HepG2 (cell line): ENCODE measurements around the gene ST6GALNAC4. TPM values are rescaled to one million over a fixed set of nuclear protein-coding genes. Genes with fewer than 3 reads are reported as not detected.

Experiments used
- ATAC-seq: fragments of 200-7000 bp; cut with Tn5 transposase; 3 replicates; pipeline ENCODE4 v1.9.1; 2020; ENCODE audit warnings: mild to moderate bottlenecking, moderate library complexity
- BruUV-seq: library from RNA; stranded (reverse); fragments of 400-500 nt; replicated peaks from 2 replicates; lab custom pipeline; 2021; lab: Mats Ljungman, UMichigan
- CTCF ChIA-PET: fragments of 300-600 bp; formaldehyde crosslinking; extraction: SDS; loops from one replicate; lab custom pipeline; 2021; ENCODE audit warnings: low total read pairs, inconsistent platforms, low intra/inter-chr PET ratio; lab: Yijun Ruan, JAX
- POLR2A ChIA-PET: fragments of 350-600 bp; sonication (Branson Sonifier 250); formaldehyde crosslinking; loops from one replicate; lab custom pipeline; 2020; ENCODE audit warnings: antibody characterized with exemption, inconsistent platforms; lab: Yijun Ruan, JAX
- DNase-seq: peaks from one replicate; pipeline ENCODE4 v3.0.0-alpha.2; 2015; ENCODE audit warnings: low spot score
- FAIRE-seq: peaks from 3 replicates; lab custom pipeline; 2011; peaks lifted over from hg19 to GRCh38; lab: Jason Lieb, UNC
- H2AFZ ChIP-seq: one replicate; pipeline ENCODE4 v1.6.1; 2011; ENCODE audit warnings: low read length, inconsistent platforms
- H3K27ac ChIP-seq: fragments of 300-600 bp; 3 replicates; pipeline ENCODE4 v1.8.0; 2011; ENCODE audit warnings: mixed run types, mild to moderate bottlenecking, mixed read lengths, low read length, inconsistent platforms; ENCODE audit not compliant: insufficient read depth; ENCODE audit errors: extremely low read length
- H3K27me3 ChIP-seq, 2 experiments: fragments of 200-600 bp in 1 of 2; 2 replicates in 1 of 2; 3 replicates in 1 of 2; pipeline versions ENCODE4 v1.6.0 to v1.8.0; 2011; ENCODE audit warnings: low read length in 2 of 2, mild to moderate bottlenecking in 2 of 2, moderate library complexity in 2 of 2, inconsistent platforms in 1 of 2; ENCODE audit not compliant: insufficient read depth in 2 of 2, control insufficient read depth in 1 of 2
- H3K36me3 ChIP-seq, 2 experiments: fragments of 200-600 bp in 1 of 2; replicated peaks in 1 of 2; 2 replicates in 1 of 2; 3 replicates in 1 of 2; pipeline versions ENCODE4 v1.5.1 to v1.8.0; 2011; ENCODE audit warnings: low read length in 2 of 2, inconsistent platforms in 1 of 2; ENCODE audit not compliant: insufficient read depth in 2 of 2, control insufficient read depth in 1 of 2
- H3K4me1 ChIP-seq: 2 replicates; pipeline ENCODE4 v1.5.1; 2012; ENCODE audit warnings: low read length, inconsistent platforms; ENCODE audit not compliant: insufficient read depth
- H3K4me2 ChIP-seq: 2 replicates; pipeline ENCODE4 v1.6.0; 2011; ENCODE audit warnings: low read depth, low read length, inconsistent platforms
- H3K4me3 ChIP-seq, 3 experiments: fragments of 200-600 bp in 1 of 3; sonication (generic), shearing (Covaris generic) in 1 of 3; replicated peaks in 1 of 3; 2 replicates each; pipeline ENCODE4 v1.5.1; 2011 to 2016; ENCODE audit warnings: low read length in 3 of 3, inconsistent platforms in 2 of 3, low read depth in 2 of 3, mild to moderate bottlenecking in 2 of 3, control low read depth in 1 of 3, mixed read lengths in 1 of 3; ENCODE audit not compliant: insufficient read depth in 1 of 3
- H3K79me2 ChIP-seq: one replicate; pipeline ENCODE4 v1.6.1; 2011; ENCODE audit warnings: low read length, inconsistent platforms; ENCODE audit not compliant: insufficient read depth
- H3K9ac ChIP-seq: 2 replicates; pipeline ENCODE4 v1.6.0; 2011; ENCODE audit warnings: mild to moderate bottlenecking, low read depth, low read length, inconsistent platforms; ENCODE audit not compliant: insufficient read depth
- H3K9me3 ChIP-seq: 2 replicates; pipeline ENCODE4 v1.5.1; 2012; ENCODE audit warnings: mild to moderate bottlenecking, low read length
- H4K20me1 ChIP-seq: 2 replicates; pipeline ENCODE4 v1.6.0; 2011; ENCODE audit warnings: inconsistent platforms, mild to moderate bottlenecking, low read length, moderate library complexity; ENCODE audit not compliant: insufficient read depth
- AKAP8 ChIP-seq: sonication (generic); formaldehyde crosslinking; IDR thresholded peaks from 2 replicates; pipeline ENCODE4 v1.5.1; 2020; ENCODE audit warnings: mild to moderate bottlenecking, missing genetic modification reagents
- ARNT2 ChIP-seq: sonication (generic); formaldehyde crosslinking; IDR thresholded peaks from 2 replicates; pipeline ENCODE4 v1.8.0; 2022; ENCODE audit warnings: mild to moderate bottlenecking, low read depth, missing genetic modification reagents, moderate library complexity
- BHLHE40 ChIP-seq: IDR thresholded peaks from 2 replicates; pipeline ENCODE4 v1.6.1; 2011; ENCODE audit warnings: low read length, improper control_type of control experiment
- KDM5A ChIP-seq: fragments of 200-600 bp; sonication (generic); IDR thresholded peaks from 2 replicates; pipeline ENCODE4 v1.7.0; 2018; ENCODE audit warnings: antibody characterized with exemption, mild to moderate bottlenecking, low read length, borderline replicate concordance
- KLF11 ChIP-seq: IDR thresholded peaks from 2 replicates; pipeline ENCODE4 v1.6.1; 2016; ENCODE audit warnings: missing compliant biosample characterization
- PHF5A ChIP-seq: IDR thresholded peaks from one replicate; pipeline ENCODE4 v1.6.1; 2018; ENCODE audit warnings: low read depth, missing genetic modification reagents; ENCODE audit not compliant: unreplicated experiment
- SNAI1 ChIP-seq: sonication (generic); formaldehyde crosslinking; IDR thresholded peaks from 2 replicates; pipeline ENCODE4 v1.5.0; 2020; ENCODE audit warnings: mild to moderate bottlenecking, missing genetic modification reagents, borderline replicate concordance
- SSRP1 ChIP-seq: IDR thresholded peaks from 2 replicates; pipeline ENCODE4 v1.6.1; 2016; ENCODE audit warnings: control low read depth
- TMF1 ChIP-seq: sonication (generic); formaldehyde crosslinking; IDR thresholded peaks from 2 replicates; pipeline ENCODE4 v1.8.1; 2022; ENCODE audit warnings: low read depth, missing genetic modification reagents
- ZBTB40 ChIP-seq, 2 experiments: fragments of 450-650 bp in 1 of 2; sonication (generic) in 1 of 2; formaldehyde crosslinking in 1 of 2; IDR thresholded peaks; 2 replicates each; pipeline versions ENCODE4 v1.6.1 to v1.8.0; 2016 to 2022; ENCODE audit warnings: antibody characterized with exemption in 1 of 2, mild to moderate bottlenecking in 1 of 2, missing genetic modification reagents in 1 of 2
- ZNF124 ChIP-seq: sonication (generic); formaldehyde crosslinking; IDR thresholded peaks from 2 replicates; pipeline ENCODE4 v1.4.0; 2020; ENCODE audit warnings: missing genetic modification reagents
- ZNF597 ChIP-seq: sonication (generic); formaldehyde crosslinking; IDR thresholded peaks from 2 replicates; pipeline ENCODE4 v1.5.0; 2020; ENCODE audit warnings: missing genetic modification reagents
- ZSCAN12 ChIP-seq: sonication (generic); formaldehyde crosslinking; IDR thresholded peaks from 2 replicates; pipeline ENCODE4 v1.9.0; 2021; ENCODE audit warnings: mild to moderate bottlenecking, missing genetic modification reagents
- WGBS: methylation state at CpG from one replicate; pipeline ENCODE4 v1.1.6; 2017; ENCODE audit warnings: low lambda C conversion rate; 5-methylcytosine and 5-hydroxymethylcytosine counted together
- in situ Hi-C: cut with HindIII; loops from 2 replicates; pipeline ENCODE4 v1.10.0; 2017; ENCODE audit warnings: low pct_unique_long_range_greater_than_20kb; ENCODE audit not compliant: extremely low pct_ligation_motif_present
- intact Hi-C: fragments of 100-400 bp; cut with micrococcal nuclease; formaldehyde crosslinking; loops from one replicate; pipeline ENCODE4 v1.10.0; 2022; ENCODE audit not compliant: unreplicated experiment
- polyA plus RNA-seq, 8 experiments: library from polyadenylated mRNA; depleted of rRNA in 3 of 8; stranded (reverse) in 7 of 8; unstranded in 1 of 8; fragments of >200 nt; fragmentation: Illumina TruSeq in 4 of 8; extraction: Trizol in 4 of 8; gene quantifications; 2 replicates each; pipeline versions ENCODE4 v1.2.1 to v1.2.3, GENCODE V29; 2011 to 2016; ENCODE audit warnings: low read depth in 4 of 8, missing spikeins in 1 of 8, mixed read lengths in 1 of 8; ENCODE audit not compliant: insufficient read depth in 1 of 8
- total RNA-seq, 5 experiments: library from RNA; depleted of rRNA; stranded (reverse); fragments of >200 nt; fragmentation: Illumina TruSeq; extraction: Trizol; gene quantifications; 2 replicates each; pipeline ENCODE4 v1.2.3, GENCODE V29; 2016; ENCODE audit warnings: low read depth in 1 of 5
- TF ChIP-seq, protein P1 (sequence below): IDR thresholded peaks from 2 replicates; pipeline ENCODE4 v1.6.1; 2016; ENCODE audit warnings: low read depth, borderline replicate concordance
- TF ChIP-seq, protein P2 (sequence below): sonication (generic); formaldehyde crosslinking; IDR thresholded peaks from 2 replicates; pipeline ENCODE4 v1.5.0; 2020; ENCODE audit warnings: missing genetic modification reagents

The ST6GALNAC4 gene
- total and polyA plus RNA-seq, 2 of the 13 experiments (the other 11 are each of a cell fraction or from before 2014, with no cell fraction given), result 18.8 to 27.7 TPM

DNA sequence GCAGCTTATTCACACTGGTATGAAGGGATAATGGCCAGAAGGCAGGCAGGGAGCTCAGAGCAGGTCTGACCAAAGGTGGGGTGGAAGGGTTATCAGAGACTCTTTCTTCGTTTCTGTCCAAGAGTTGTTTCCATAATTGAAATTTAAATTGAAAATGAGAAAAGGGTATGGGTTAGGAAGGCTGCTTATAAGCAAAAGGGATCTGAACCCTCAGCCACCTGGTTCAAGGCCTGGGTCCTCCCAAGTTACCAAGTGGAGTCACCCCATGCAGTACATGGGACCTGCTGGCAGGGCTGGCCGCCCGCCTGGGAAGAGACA lies 46.2 kb upstream of the ST6GALNAC4 start:
- H4K20me1 ChIP-seq, result no peaks in the 10 kb centered on the region
- WGBS, result 95% methylated on average over 3 of the region's 3 CpGs
- no peaks in the 10 kb centered on the region for H3K27me3 ChIP-seq
- in situ Hi-C loops, result no loop called here
- no peak overlapping the region for H2AFZ ChIP-seq
- H3K4me2 ChIP-seq, result no peak overlapping the region
- H3K9me3 ChIP-seq, result no peaks in the 10 kb centered on the region
- no peak overlapping the region for H3K9ac ChIP-seq
- DNase-seq (no peak), ATAC-seq (no peak), FAIRE-seq (no peak)
- BruUV-seq, result no TSS peak
- intact Hi-C loops, result no loop called here
- peaks cover 68% of the 10 kb centered on the region for H3K4me1 ChIP-seq
- ChIA-PET CTCF (no interaction called here), POLR2A (interaction anchor here (1.2 to 3.3 kb wide), 2 partner anchors 8 to 12 kb away, joined by 5 to 9 read pairs; no protein-coding TSS in a partner anchor)
- no peak overlapping the region for H3K27ac ChIP-seq
- H3K36me3 ChIP-seq, result peaks cover 1 to 9% of the 10 kb centered on the region in 2 experiments; a peak in 3 of 5 replicates
- H3K79me2 ChIP-seq, result peaks cover 86% of the 10 kb centered on the region
- no peak overlapping the region for H3K4me3 ChIP-seq
- no peak for TF ChIP-seq SSRP1 (CRISPR knock-in tag)
- no peak for TF ChIP-seq PHF5A
- no peak for TF ChIP-seq KDM5A
- no peak for TF ChIP-seq ZNF597
- no peak for TF ChIP-seq AKAP8 (CRISPR knock-in tag)
- no peak for TF ChIP-seq ZSCAN12 (CRISPR knock-in tag)
- TF ChIP-seq, protein P1, sequence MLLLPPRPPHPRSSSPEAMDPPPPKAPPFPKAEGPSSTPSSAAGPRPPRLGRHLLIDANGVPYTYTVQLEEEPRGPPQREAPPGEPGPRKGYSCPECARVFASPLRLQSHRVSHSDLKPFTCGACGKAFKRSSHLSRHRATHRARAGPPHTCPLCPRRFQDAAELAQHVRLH (CRISPR knock-in tag), result no peak
- no peak for TF ChIP-seq ZNF124
- TF ChIP-seq, protein P2, sequence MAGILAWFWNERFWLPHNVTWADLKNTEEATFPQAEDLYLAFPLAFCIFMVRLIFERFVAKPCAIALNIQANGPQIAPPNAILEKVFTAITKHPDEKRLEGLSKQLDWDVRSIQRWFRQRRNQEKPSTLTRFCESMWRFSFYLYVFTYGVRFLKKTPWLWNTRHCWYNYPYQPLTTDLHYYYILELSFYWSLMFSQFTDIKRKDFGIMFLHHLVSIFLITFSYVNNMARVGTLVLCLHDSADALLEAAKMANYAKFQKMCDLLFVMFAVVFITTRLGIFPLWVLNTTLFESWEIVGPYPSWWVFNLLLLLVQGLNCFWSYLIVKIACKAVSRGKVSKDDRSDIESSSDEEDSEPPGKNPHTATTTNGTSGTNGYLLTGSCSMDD (CRISPR knock-in tag), result no peak
- TF ChIP-seq ZBTB40 (IDR thresholded peaks at IDR 0.05), result no peak
- TF ChIP-seq ZBTB40 (CRISPR knock-in tag; IDR thresholded peaks at IDR 0.05), result no peak
- no peak for TF ChIP-seq ARNT2 (CRISPR knock-in tag)
- no peak for TF ChIP-seq KLF11 (CRISPR knock-in tag)
- no peak for TF ChIP-seq BHLHE40
- no peak for TF ChIP-seq SNAI1
- no peak for TF ChIP-seq TMF1 (CRISPR knock-in tag)
